Measurements from ENCODE around the gene AHSG. TPM values are rescaled to one million over a fixed set of nuclear protein-coding genes. Genes with fewer than 3 reads are reported as not detected.

AHSG gene
- total RNA-seq, 1 experiment from 2014 or later: 222 TPM

DNA sequence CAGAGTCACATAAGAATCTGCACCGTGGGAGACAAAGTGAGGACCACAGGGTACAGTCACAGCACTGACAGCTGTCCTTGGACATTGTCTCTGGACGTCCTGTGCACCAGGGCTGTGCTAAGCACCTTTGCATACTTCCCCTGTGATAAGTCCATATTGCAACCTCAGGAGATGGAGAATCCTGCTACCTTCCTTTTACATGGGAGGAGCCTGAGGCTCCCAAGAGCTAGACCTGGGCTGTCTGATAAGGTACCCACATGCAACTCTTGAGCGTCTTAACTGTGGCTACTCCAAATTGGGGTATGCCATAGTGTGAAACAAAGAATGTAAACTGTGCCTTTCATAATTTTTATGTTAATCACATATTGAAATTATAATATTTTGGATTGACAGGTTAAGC is 24.8 kb downstream of the AHSG start:
- Mint-ChIP-seq H3K27me3 (ENCODE audit: insufficient read depth, unreplicated experiment) (no peaks in the 10 kb centered on the region), H3K4me3 (ENCODE audit: unreplicated experiment) (no peak overlapping the region), H3K9me3 (ENCODE audit: unreplicated experiment) (no peaks in the 10 kb centered on the region), H3K4me1 (ENCODE audit: low read depth, unreplicated experiment) (peaks cover 4% of the 10 kb centered on the region), H3K27ac (ENCODE audit: unreplicated experiment) (no peak overlapping the region), H3K36me3 (ENCODE audit: insufficient read depth, unreplicated experiment) (no peaks in the 10 kb centered on the region)
- no peak for DNase-seq
- no TSS peak for BruUV-seq (replicated peaks)
- no peaks in the 10 kb centered on the region; the same call in 1 of the 2 replicates for H3K36me3 ChIP-seq (ENCODE audit: control insufficient read depth, insufficient read depth, low read length)
- ChIA-PET POLR2A (no interaction called here), CTCF (no interaction called here)
- H3K4me1 ChIP-seq: no peaks in the 10 kb centered on the region
- TF ChIP-seq, protein P1, sequence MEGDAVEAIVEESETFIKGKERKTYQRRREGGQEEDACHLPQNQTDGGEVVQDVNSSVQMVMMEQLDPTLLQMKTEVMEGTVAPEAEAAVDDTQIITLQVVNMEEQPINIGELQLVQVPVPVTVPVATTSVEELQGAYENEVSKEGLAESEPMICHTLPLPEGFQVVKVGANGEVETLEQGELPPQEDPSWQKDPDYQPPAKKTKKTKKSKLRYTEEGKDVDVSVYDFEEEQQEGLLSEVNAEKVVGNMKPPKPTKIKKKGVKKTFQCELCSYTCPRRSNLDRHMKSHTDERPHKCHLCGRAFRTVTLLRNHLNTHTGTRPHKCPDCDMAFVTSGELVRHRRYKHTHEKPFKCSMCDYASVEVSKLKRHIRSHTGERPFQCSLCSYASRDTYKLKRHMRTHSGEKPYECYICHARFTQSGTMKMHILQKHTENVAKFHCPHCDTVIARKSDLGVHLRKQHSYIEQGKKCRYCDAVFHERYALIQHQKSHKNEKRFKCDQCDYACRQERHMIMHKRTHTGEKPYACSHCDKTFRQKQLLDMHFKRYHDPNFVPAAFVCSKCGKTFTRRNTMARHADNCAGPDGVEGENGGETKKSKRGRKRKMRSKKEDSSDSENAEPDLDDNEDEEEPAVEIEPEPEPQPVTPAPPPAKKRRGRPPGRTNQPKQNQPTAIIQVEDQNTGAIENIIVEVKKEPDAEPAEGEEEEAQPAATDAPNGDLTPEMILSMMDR (IDR thresholded peaks at IDR 0.05; ENCODE audit: insufficient read depth in 1 of 2, low read depth in 1 of 2, low read length in 1 of 2, severe bottlenecking in 1 of 2, unreplicated experiment in 1 of 2): no peak
- no peaks in the 10 kb centered on the region for H3K27me3 ChIP-seq (replicated peaks; ENCODE audit: control insufficient read depth, insufficient read depth, low read length)
- no peak overlapping the region for H3K4me3 ChIP-seq (ENCODE audit: low read depth, low read length)
- H3K9me3 ChIP-seq: no peaks in the 10 kb centered on the region
- intact Hi-C loops (cut with micrococcal nuclease; ENCODE audit: unreplicated experiment): no loop called here

DNA sequence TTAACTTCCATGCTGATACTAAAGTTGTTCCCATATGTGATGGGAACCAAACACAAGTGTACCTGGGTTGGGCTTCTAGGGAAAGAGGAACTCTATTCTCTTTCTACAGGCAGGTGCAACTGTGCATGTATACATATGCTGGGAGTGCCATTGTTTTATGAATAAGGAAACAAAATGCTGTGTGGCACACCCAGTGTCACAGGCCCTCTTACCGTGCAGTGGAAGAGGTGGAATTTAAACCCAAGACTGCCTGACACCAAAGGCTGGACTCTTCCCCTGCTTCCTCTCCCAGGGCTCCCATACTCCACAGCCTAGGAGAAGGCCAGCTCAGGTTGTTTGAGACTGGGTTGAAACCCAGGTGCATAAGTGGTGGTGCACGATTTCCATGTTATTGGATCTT is 25.4 kb downstream of the AHSG start:
- Histone ChIP-seq H3K4me1 (no peaks in the 10 kb centered on the region), H3K4me3 (ENCODE audit: low read depth, low read length) (no peak overlapping the region), H3K27me3 (replicated peaks; ENCODE audit: control insufficient read depth, insufficient read depth, low read length) (no peaks in the 10 kb centered on the region), H3K9me3 (no peaks in the 10 kb centered on the region), H3K36me3 (ENCODE audit: control insufficient read depth, insufficient read depth, low read length) (no peaks in the 10 kb centered on the region; the same call in 1 of the 2 replicates)
- DNase-seq: no peak
- intact Hi-C loops (cut with micrococcal nuclease; ENCODE audit: unreplicated experiment): no loop called here
- Mint-ChIP-seq H3K9me3 (ENCODE audit: unreplicated experiment) (no peaks in the 10 kb centered on the region), H3K36me3 (ENCODE audit: insufficient read depth, unreplicated experiment) (no peaks in the 10 kb centered on the region), H3K27ac (ENCODE audit: unreplicated experiment) (no peak overlapping the region), H3K4me1 (ENCODE audit: low read depth, unreplicated experiment) (peaks cover 4% of the 10 kb centered on the region), H3K4me3 (ENCODE audit: unreplicated experiment) (no peak overlapping the region), H3K27me3 (ENCODE audit: insufficient read depth, unreplicated experiment) (no peaks in the 10 kb centered on the region)
- BruUV-seq (replicated peaks): no TSS peak
- TF ChIP-seq, protein P1 (IDR thresholded peaks at IDR 0.05; ENCODE audit: insufficient read depth in 1 of 2, low read depth in 1 of 2, low read length in 1 of 2, severe bottlenecking in 1 of 2, unreplicated experiment in 1 of 2): no peak
- ChIA-PET CTCF (no interaction called here), POLR2A (no interaction called here)

DNA sequence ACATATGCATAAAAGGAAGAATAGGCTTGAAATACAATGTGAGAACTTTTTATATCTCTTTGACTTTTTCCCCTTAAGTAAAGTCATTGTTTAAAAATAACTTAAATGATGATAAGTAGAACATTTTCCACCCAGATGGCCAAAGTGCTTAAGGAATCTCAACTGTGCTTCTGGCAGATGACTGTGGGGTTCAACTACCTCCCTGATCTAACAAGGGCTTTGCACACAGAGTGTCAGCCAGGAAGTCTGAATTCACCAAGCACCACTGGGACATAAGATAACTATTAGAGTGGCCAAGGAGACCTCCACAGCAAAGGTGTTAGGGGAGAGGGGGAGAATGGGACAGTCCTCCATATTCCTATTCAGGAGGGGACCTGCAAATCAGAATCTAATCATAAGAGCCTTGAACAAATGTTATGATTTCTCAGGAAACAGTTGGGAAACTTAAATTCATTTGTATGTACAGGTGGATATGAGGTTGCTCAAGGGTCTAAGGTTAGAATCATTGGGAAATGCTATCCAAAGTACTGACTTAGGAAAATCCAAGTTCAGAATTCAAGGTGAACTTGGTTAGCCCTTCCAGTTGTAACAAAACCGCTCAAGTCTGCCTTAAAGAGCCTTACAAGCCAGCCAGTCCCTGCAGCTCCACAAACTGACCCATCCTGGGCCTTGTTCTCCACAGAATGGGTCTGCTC is 27.1 kb downstream of the AHSG start, which contains the start of gene FETUB:
Gene FETUB (plus strand): TSS at position 622 of the 695 bp plus-strand sequence. CDS start 62 bp downstream, at position 684.
- POLR2A ChIA-PET: no interaction called here
- CTCF ChIA-PET: no interaction called here
- Histone ChIP-seq H3K36me3 (ENCODE audit: control insufficient read depth, insufficient read depth, low read length) (no peaks in the 10 kb centered on the region; the same call in 1 of the 2 replicates), H3K27me3 (replicated peaks; ENCODE audit: control insufficient read depth, insufficient read depth, low read length) (no peaks in the 10 kb centered on the region), H3K4me3 (ENCODE audit: low read depth, low read length) (no peak within 1 kb of the TSS), H3K9me3 (no peaks in the 10 kb centered on the region), H3K4me1 (no peaks in the 10 kb centered on the region)
- DNase-seq: no peak
- TF ChIP-seq, protein P1 (IDR thresholded peaks at IDR 0.05; ENCODE audit: insufficient read depth in 1 of 2, low read depth in 1 of 2, low read length in 1 of 2, severe bottlenecking in 1 of 2, unreplicated experiment in 1 of 2): no peak
- intact Hi-C loops (cut with micrococcal nuclease; ENCODE audit: unreplicated experiment): no loop called here
- BruUV-seq (replicated peaks): no TSS peak
- Mint-ChIP-seq H3K4me3 (ENCODE audit: unreplicated experiment) (no peak within 1 kb of the TSS), H3K9me3 (ENCODE audit: unreplicated experiment) (no peaks in the 10 kb centered on the region), H3K27ac (ENCODE audit: unreplicated experiment) (no peak within 1 kb of the TSS), H3K4me1 (ENCODE audit: low read depth, unreplicated experiment) (peaks cover 4% of the 10 kb centered on the region), H3K27me3 (ENCODE audit: insufficient read depth, unreplicated experiment) (no peaks in the 10 kb centered on the region), H3K36me3 (ENCODE audit: insufficient read depth, unreplicated experiment) (no peaks in the 10 kb centered on the region)
